NK-92 treated with Interleukin-12 subunit alpha and Interleukin-12 subunit beta, amount 100 ng/mL, for 24 hours (cell line): ENCODE data around the gene CCDC78.

Experiments
- DNase-seq: peaks from one replicate; lab custom pipeline; 2025; lab: John Stamatoyannopoulos, UW

The CCDC78 gene

GRCh38 chr16:736936-737481 lies 10.8 kb upstream of the CCDC78 start:
- no peak for DNase-seq

- DNase-seq: no peak
These were observed 9.8 kb upstream of the CCDC78 start for GRCh38 chr16:735982-736453.

GRCh38 chr16:734981-735881 lies 9.0 kb upstream of the CCDC78 start:
- no peak for DNase-seq

GRCh38 chr16:734208-734980 lies 8.2 kb upstream of the CCDC78 start:
- no peak for DNase-seq

GRCh38 chr16:733382-734207 lies 7.4 kb upstream of the CCDC78 start:
- DNase-seq: no peak

- no peak for DNase-seq
These were observed 6.7 kb upstream of the CCDC78 start for GRCh38 chr16:732936-733335.

- no peak for DNase-seq
These were observed 6.1 kb upstream of the CCDC78 start for GRCh38 chr16:732332-732731.

- DNase-seq: no peak
These were observed 4.6 kb upstream of the CCDC78 start for GRCh38 chr16:730666-731509.

GRCh38 chr16:729768-730665 lies 3.8 kb upstream of the CCDC78 start:
- DNase-seq: no peak

- DNase-seq: no peak
These were observed 2.9 kb upstream of the CCDC78 start for GRCh38 chr16:728890-729744.

GRCh38 chr16:728131-728889 lies 2.1 kb upstream of the CCDC78 start:
- DNase-seq: peak; percentile 70

GRCh38 chr16:727291-727977 lies 1.2 kb upstream of the CCDC78 start:
- DNase-seq: no peak

- DNase-seq: no peak
These were observed 130 bp downstream of the CCDC78 start for GRCh38 chr16:726188-726437.

- DNase-seq: no peak
These were observed 618 bp downstream of the CCDC78 start for GRCh38 chr16:725463-726187.

- no peak for DNase-seq
These were observed 1.2 kb downstream of the CCDC78 start for GRCh38 chr16:725041-725376.

- DNase-seq: no peak
These were observed 1.8 kb downstream of the CCDC78 start for GRCh38 chr16:724188-725040.
